Jurkat, Clone E6-1 (cell line): Measurements from ENCODE around the gene CELA3A.

ENCODE experiments used
- DNase-seq: peaks from one replicate; pipeline ENCODE4 v3.0.0-alpha.2; 2011; ENCODE audit warnings: low read depth, low spot score
- H3K4me3 ChIP-seq: 2 replicates; pipeline ENCODE4 v1.5.1; 2011; ENCODE audit warnings: mild to moderate bottlenecking, low read length, control low read depth, moderate library complexity

The CELA3A gene

GRCh38 chr1:22040286-22040623, 38.8 kb downstream of the CELA3A start:
- H3K4me3 ChIP-seq = peak overlapping the region; percentile 26; the same call in 1 of the 2 replicates
- no peak for DNase-seq

- no peak overlapping the region for H3K4me3 ChIP-seq
- DNase-seq = no peak
These were observed 40.0 kb downstream of the CELA3A start for GRCh38 chr1:22041505-22041904.

- DNase-seq = no peak
- H3K4me3 ChIP-seq = no peak overlapping the region
These were observed 41.8 kb downstream of the CELA3A start for GRCh38 chr1:22043198-22043769.

GRCh38 chr1:22044690-22045420, 43.4 kb downstream of the CELA3A start:
- no peak for DNase-seq
- H3K4me3 ChIP-seq = no peak overlapping the region

GRCh38 chr1:22045604-22046228, 44.3 kb downstream of the CELA3A start:
- no peak overlapping the region for H3K4me3 ChIP-seq
- no peak for DNase-seq

GRCh38 chr1:22048351-22049192, 47.1 kb downstream of the CELA3A start:
- H3K4me3 ChIP-seq = no peak overlapping the region
- DNase-seq = no peak

GRCh38 chr1:22050330-22050729, 48.9 kb downstream of the CELA3A start:
- no peak overlapping the region for H3K4me3 ChIP-seq
- no peak for DNase-seq

GRCh38 chr1:22051607-22052114, 50.2 kb downstream of the CELA3A start:
- H3K4me3 ChIP-seq = peak overlapping the region; percentile 88; the same call in 1 of the 2 replicates
- DNase-seq = no peak

GRCh38 chr1:22052115-22053016, 50.9 kb downstream of the CELA3A start, which contains the start of gene CDC42:
Gene CDC42 (plus strand): TSS chr1:22052709. CDS start chr1:22078479, 25,770 bp downstream.
- DNase-seq = peak; percentile 90
- peak within 1 kb of the TSS; percentile 88 for H3K4me3 ChIP-seq

- peak; percentile 62 for DNase-seq
These were observed 51.8 kb downstream of the CELA3A start for GRCh38 chr1:22053017-22053860.

GRCh38 chr1:22053861-22054770, 52.7 kb downstream of the CELA3A start:
- peak overlapping the region; percentile 88 for H3K4me3 ChIP-seq
- DNase-seq = no peak

More at GRCh38 chr1:22053017-22053860, 51.8 kb downstream of the CELA3A start:
- peak overlapping the region; percentile 88 for H3K4me3 ChIP-seq

- no peak overlapping the region for H3K4me3 ChIP-seq
- no peak for DNase-seq
These were observed 54.0 kb downstream of the CELA3A start for GRCh38 chr1:22055463-22055862.

GRCh38 chr1:22056043-22056442, 54.6 kb downstream of the CELA3A start:
- DNase-seq = no peak
- no peak overlapping the region for H3K4me3 ChIP-seq

GRCh38 chr1:22056936-22057335, 55.5 kb downstream of the CELA3A start:
- H3K4me3 ChIP-seq = no peak overlapping the region
- no peak for DNase-seq

- DNase-seq = no peak
- H3K4me3 ChIP-seq = no peak overlapping the region
These were observed 56.4 kb downstream of the CELA3A start for GRCh38 chr1:22057861-22058260.
